ENCODE results near the gene POLR3K. TPM values are rescaled to one million over a fixed set of nuclear protein-coding genes. Genes with fewer than 3 reads are reported as not detected.

POLR3K gene
- polyA plus RNA-seq, 1 of the 3 experiments (the other 2 are of a cell fraction): 54.5 TPM

DNA sequence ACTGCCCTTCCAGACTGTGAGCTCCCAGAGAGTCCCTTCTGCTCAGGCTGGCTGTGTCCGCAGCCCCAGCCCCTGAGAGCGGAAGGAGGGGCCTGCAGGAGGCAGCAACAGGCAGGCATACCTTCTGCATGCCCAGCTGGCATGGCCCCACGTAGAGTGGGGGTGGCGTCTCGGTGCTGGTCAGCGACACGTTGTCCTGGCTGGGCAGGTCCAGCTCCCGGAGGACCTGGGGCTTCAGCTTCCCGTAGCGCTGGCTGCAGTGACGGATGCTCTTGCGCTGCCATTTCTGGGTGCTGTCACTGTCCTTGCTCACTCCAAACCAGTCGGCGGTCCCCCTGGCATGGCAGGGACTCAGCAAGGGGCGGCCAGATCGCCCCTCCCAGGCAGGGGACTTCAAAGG, 10.1 kb upstream of the POLR3K start (continued):
- TF ChIP-seq, protein P1, sequence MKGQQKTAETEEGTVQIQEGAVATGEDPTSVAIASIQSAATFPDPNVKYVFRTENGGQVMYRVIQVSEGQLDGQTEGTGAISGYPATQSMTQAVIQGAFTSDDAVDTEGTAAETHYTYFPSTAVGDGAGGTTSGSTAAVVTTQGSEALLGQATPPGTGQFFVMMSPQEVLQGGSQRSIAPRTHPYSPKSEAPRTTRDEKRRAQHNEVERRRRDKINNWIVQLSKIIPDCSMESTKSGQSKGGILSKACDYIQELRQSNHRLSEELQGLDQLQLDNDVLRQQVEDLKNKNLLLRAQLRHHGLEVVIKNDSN (IDR thresholded peaks at IDR 0.05; ENCODE audit: borderline replicate concordance, low read depth): no peak
- TF ChIP-seq NFIC (IDR thresholded peaks at IDR 0.05; ENCODE audit: borderline replicate concordance): no peak
- TF ChIP-seq, protein P2, sequence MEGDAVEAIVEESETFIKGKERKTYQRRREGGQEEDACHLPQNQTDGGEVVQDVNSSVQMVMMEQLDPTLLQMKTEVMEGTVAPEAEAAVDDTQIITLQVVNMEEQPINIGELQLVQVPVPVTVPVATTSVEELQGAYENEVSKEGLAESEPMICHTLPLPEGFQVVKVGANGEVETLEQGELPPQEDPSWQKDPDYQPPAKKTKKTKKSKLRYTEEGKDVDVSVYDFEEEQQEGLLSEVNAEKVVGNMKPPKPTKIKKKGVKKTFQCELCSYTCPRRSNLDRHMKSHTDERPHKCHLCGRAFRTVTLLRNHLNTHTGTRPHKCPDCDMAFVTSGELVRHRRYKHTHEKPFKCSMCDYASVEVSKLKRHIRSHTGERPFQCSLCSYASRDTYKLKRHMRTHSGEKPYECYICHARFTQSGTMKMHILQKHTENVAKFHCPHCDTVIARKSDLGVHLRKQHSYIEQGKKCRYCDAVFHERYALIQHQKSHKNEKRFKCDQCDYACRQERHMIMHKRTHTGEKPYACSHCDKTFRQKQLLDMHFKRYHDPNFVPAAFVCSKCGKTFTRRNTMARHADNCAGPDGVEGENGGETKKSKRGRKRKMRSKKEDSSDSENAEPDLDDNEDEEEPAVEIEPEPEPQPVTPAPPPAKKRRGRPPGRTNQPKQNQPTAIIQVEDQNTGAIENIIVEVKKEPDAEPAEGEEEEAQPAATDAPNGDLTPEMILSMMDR (IDR thresholded peaks at IDR 0.05): no peak
- no peak for TF ChIP-seq TAF1 (IDR thresholded peaks at IDR 0.05; ENCODE audit: borderline replicate concordance, low read depth, low read length)
- no peak for TF ChIP-seq GATA2 (CRISPR knock-in tag; IDR thresholded peaks at IDR 0.05)
- TF ChIP-seq, protein P3, sequence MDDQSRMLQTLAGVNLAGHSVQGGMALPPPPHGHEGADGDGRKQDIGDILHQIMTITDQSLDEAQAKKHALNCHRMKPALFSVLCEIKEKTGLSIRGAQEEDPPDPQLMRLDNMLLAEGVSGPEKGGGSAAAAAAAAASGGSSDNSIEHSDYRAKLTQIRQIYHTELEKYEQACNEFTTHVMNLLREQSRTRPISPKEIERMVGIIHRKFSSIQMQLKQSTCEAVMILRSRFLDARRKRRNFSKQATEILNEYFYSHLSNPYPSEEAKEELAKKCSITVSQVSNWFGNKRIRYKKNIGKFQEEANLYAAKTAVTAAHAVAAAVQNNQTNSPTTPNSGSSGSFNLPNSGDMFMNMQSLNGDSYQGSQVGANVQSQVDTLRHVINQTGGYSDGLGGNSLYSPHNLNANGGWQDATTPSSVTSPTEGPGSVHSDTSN (IDR thresholded peaks at IDR 0.05): no peak
- TF ChIP-seq RXRA (IDR thresholded peaks at IDR 0.05; ENCODE audit: borderline replicate concordance, low read depth): no peak
- TF ChIP-seq POLR2AphosphoS5 (IDR thresholded peaks at IDR 0.05; ENCODE audit: low read depth, low read length): no peak
- TF ChIP-seq GABPA (IDR thresholded peaks at IDR 0.05; ENCODE audit: low read depth): no peak

DNA sequence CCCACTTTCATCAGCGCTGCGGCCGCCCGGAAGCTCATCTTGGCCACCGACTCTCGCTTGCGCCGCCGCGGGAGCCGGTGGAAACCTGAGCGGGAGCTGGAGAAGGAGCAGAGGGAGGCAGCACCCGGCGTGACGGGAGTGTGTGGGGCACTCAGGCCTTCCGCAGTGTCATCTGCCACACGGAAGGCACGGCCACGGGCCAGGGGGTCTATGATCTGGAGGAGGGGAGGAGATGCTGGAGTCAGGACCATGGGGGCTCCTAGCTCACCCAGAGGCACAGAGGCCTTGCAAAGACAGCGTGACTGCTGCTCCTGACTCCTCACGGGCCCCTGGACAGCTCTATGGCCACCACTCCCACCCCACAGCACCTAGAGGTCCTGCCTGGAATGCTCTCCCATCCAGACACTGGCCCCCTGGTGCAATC, 9.6 kb upstream of the POLR3K start:
- Histone ChIP-seq H3K27ac (ENCODE audit: low read depth in 2 of 2, low read length in 1 of 2) (no peak overlapping the region), H3K4me1 (ENCODE audit: control insufficient read depth in 1 of 2, insufficient read depth in 2 of 2, low read depth in 1 of 2, low read length in 1 of 2) (peaks cover 0 to 3% of the 10 kb centered on the region in 2 experiments; a peak in 1 of 4 replicates), H3K36me3 (replicated peaks in 1 of 2; ENCODE audit: control insufficient read depth in 1 of 2, insufficient read depth in 2 of 2, low read length in 1 of 2) (peaks cover 11 to 54% of the 10 kb centered on the region in 2 experiments), H3K9me3 (no peaks in the 10 kb centered on the region), H3K4me3 (ENCODE audit: low read depth in 2 of 2, low read length in 1 of 2) (no peak overlapping the region), H3K9me2 (no peaks in the 10 kb centered on the region), H3K27me3 (ENCODE audit: insufficient read depth) (no peaks in the 10 kb centered on the region), H4K20me1 (ENCODE audit: insufficient read depth) (peaks cover 35% of the 10 kb centered on the region), H2AFZ (ENCODE audit: low read depth) (no peak overlapping the region), H3F3A (replicated peaks; ENCODE audit: insufficient read depth) (no peaks in the 10 kb centered on the region), H3K9ac (no peak overlapping the region), H3K4me2 (no peak overlapping the region), H3K79me2 (ENCODE audit: insufficient read depth) (peaks cover 20% of the 10 kb centered on the region)
- ChIA-PET CTCF (interaction anchor here (1.7 to 21.2 kb wide), 5 partner anchors 9 to 300 kb away, joined by 6 to 793 read pairs (median 46); partner anchors contain the start of genes HBQ1 and RHBDF1), POLR2A (interaction anchor here (1.3 to 1.6 kb wide), 2 partner anchors 10 to 34 kb away, joined by 3 to 5 read pairs; partner anchors contain the start of genes POLR3K and SNRNP25)
- TF ChIP-seq, protein P2 (IDR thresholded peaks at IDR 0.05): no peak
- TF ChIP-seq MXI1 (IDR thresholded peaks at IDR 0.05; ENCODE audit: low read depth, low read length): no peak
- TF ChIP-seq TAF1 (IDR thresholded peaks at IDR 0.05; ENCODE audit: borderline replicate concordance, low read depth, low read length): no peak
- no peak for TF ChIP-seq RCOR1 (IDR thresholded peaks at IDR 0.05; ENCODE audit: low read length)
- TF ChIP-seq, protein P4, sequence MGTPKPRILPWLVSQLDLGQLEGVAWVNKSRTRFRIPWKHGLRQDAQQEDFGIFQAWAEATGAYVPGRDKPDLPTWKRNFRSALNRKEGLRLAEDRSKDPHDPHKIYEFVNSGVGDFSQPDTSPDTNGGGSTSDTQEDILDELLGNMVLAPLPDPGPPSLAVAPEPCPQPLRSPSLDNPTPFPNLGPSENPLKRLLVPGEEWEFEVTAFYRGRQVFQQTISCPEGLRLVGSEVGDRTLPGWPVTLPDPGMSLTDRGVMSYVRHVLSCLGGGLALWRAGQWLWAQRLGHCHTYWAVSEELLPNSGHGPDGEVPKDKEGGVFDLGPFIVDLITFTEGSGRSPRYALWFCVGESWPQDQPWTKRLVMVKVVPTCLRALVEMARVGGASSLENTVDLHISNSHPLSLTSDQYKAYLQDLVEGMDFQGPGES (IDR thresholded peaks at IDR 0.05; ENCODE audit: low read depth, low read length): no peak
- TF ChIP-seq, protein P3 (IDR thresholded peaks at IDR 0.05): no peak
- DNase-seq: no peak
- WGBS (ENCODE audit: low lambda C conversion rate): 99% methylated on average over 14 of the region's 21 CpGs
